ENCODE measurements around the gene SRD5A3. TPM values are rescaled to one million over a fixed set of nuclear protein-coding genes. Genes with fewer than 3 reads are reported as not detected.

The SRD5A3 gene
- total RNA-seq, 2 experiments from 2014 or later: 11.8 to 12.0 TPM

GRCh38 chr4:55405073-55405472 lies 59.0 kb downstream of the SRD5A3 start:
- CTCF ChIA-PET: interaction anchor here (1.5 kb wide), 1 partner anchor 60 kb away, joined by 3 read pairs; no protein-coding TSS in a partner anchor
- POLR2A ChIA-PET: no interaction called here
- no peak for DNase-seq
- Mint-ChIP-seq H3K27me3 (no peaks in the 10 kb centered on the region), H3K27ac (no peak overlapping the region), H3K4me3 (no peak overlapping the region), H3K4me1 (peaks cover 53% of the 10 kb centered on the region), H3K9me3 (no peaks in the 10 kb centered on the region), H3K36me3 (ENCODE audit: low read depth) (peaks cover 48% of the 10 kb centered on the region)

GRCh38 chr4:55406545-55406944 lies 60.5 kb downstream of the SRD5A3 start:
- H3K9me3 Mint-ChIP-seq: no peaks in the 10 kb centered on the region
- H3K4me3 Mint-ChIP-seq: no peak overlapping the region
- ChIA-PET POLR2A (interaction anchor here (1.3 kb wide), 1 partner anchor 11 kb away, joined by 3 read pairs; no protein-coding TSS in a partner anchor), CTCF (interaction anchor here (1.3 kb wide), 1 partner anchor 11 kb away, joined by 3 read pairs; the partner anchor contains the start of gene TMEM165)
- no peaks in the 10 kb centered on the region for H3K27me3 Mint-ChIP-seq
- H3K36me3 Mint-ChIP-seq (ENCODE audit: low read depth): peaks cover 38% of the 10 kb centered on the region
- no peak overlapping the region for H3K27ac Mint-ChIP-seq
- DNase-seq: no peak
- H3K4me1 Mint-ChIP-seq: peaks cover 44% of the 10 kb centered on the region

- CTCF ChIA-PET: no interaction called here
- H3K4me3 Mint-ChIP-seq: no peak overlapping the region
- peaks cover 43% of the 10 kb centered on the region for H3K36me3 Mint-ChIP-seq (ENCODE audit: low read depth)
- no peaks in the 10 kb centered on the region for H3K27me3 Mint-ChIP-seq
- no peak for DNase-seq
- peaks cover 46% of the 10 kb centered on the region for H3K4me1 Mint-ChIP-seq
- POLR2A ChIA-PET: interaction anchor here (1.3 kb wide), 1 partner anchor 10 kb away, joined by 3 read pairs; no protein-coding TSS in a partner anchor
- H3K27ac Mint-ChIP-seq: no peak overlapping the region
- H3K9me3 Mint-ChIP-seq: no peaks in the 10 kb centered on the region
These were observed 61.1 kb downstream of the SRD5A3 start for GRCh38 chr4:55407119-55407518.

DNA sequence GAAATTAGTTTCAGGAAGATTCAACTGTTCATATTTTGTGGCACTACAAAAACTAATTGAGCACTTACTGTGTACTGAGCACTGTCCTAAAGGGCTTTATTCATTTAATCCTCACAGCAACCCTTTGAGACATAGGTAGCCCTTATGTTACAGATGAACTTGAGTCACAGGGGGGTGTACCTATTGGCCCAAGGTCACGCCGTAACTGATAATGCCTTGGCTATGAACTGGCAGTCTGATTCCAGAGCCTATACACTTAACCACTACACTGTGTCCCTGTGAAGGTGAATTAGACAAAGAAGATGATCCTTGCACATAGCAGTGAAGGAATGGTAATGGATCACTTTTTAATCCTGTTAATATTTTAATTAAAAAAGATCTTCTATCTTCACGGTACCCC lies 61.7 kb downstream of the SRD5A3 start:
- Mint-ChIP-seq H3K4me3 (no peak overlapping the region), H3K9me3 (no peaks in the 10 kb centered on the region), H3K27me3 (no peaks in the 10 kb centered on the region), H3K27ac (no peak overlapping the region), H3K36me3 (ENCODE audit: low read depth) (peaks cover 43% of the 10 kb centered on the region), H3K4me1 (peaks cover 46% of the 10 kb centered on the region)
- no peak for DNase-seq
- ChIA-PET POLR2A (interaction anchor here (1.3 kb wide), 1 partner anchor 10 kb away, joined by 3 read pairs; no protein-coding TSS in a partner anchor), CTCF (no interaction called here)

GRCh38 chr4:55409468-55410171 lies 63.6 kb downstream of the SRD5A3 start:
- ChIA-PET CTCF (interaction anchor here (1.3 to 2.1 kb wide), 3 partner anchors 11 to 137 kb away, joined by 5 to 8 read pairs (median 6); partner anchors contain the start of genes CLOCK and SRD5A3), POLR2A (interaction anchor here (0.9 to 1.5 kb wide), 3 partner anchors 10 to 64 kb away, joined by 5 read pairs; partner anchors contain the start of genes SRD5A3 and TMEM165)
- Mint-ChIP-seq H3K4me1 (peaks cover 38% of the 10 kb centered on the region), H3K36me3 (ENCODE audit: low read depth) (peaks cover 31% of the 10 kb centered on the region), H3K27ac (no peak overlapping the region), H3K27me3 (no peaks in the 10 kb centered on the region), H3K9me3 (no peaks in the 10 kb centered on the region), H3K4me3 (no peak overlapping the region)
- DNase-seq: no peak

- H3K9me3 Mint-ChIP-seq: no peaks in the 10 kb centered on the region
- CTCF ChIA-PET: interaction anchor here (2.1 kb wide), 1 partner anchor 64 kb away, joined by 8 read pairs; the partner anchor contains the start of gene SRD5A3
- no peak for DNase-seq
- POLR2A ChIA-PET: interaction anchor here (0.6 to 1.1 kb wide), 3 partner anchors 8 to 64 kb away, joined by 3 to 5 read pairs (median 5); partner anchors contain the start of genes SRD5A3 and TMEM165
- peaks cover 30% of the 10 kb centered on the region for H3K36me3 Mint-ChIP-seq (ENCODE audit: low read depth)
- no peak overlapping the region for H3K27ac Mint-ChIP-seq
- no peak overlapping the region for H3K4me3 Mint-ChIP-seq
- H3K4me1 Mint-ChIP-seq: peaks cover 34% of the 10 kb centered on the region
- no peaks in the 10 kb centered on the region for H3K27me3 Mint-ChIP-seq
These were observed 64.4 kb downstream of the SRD5A3 start for GRCh38 chr4:55410431-55410830.

DNA sequence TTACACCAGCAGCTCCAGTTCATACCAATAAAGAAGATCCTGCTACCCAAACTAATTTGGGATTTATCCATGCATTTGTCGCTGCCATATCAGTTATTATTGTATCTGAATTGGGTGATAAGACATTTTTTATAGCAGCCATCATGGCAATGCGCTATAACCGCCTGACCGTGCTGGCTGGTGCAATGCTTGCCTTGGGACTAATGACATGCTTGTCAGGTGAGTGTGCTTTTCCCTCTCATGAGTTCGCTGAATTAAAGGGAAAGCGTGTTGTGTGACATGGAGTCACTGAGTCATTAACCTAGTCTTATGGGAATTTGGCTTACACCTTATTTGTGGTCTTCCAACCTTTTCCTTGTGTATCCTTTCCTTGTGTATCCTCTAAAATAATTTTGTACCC lies 65.6 kb downstream of the SRD5A3 start:
- Mint-ChIP-seq H3K4me1 (peaks cover 25% of the 10 kb centered on the region), H3K4me3 (no peak overlapping the region), H3K27ac (no peak overlapping the region), H3K27me3 (no peaks in the 10 kb centered on the region), H3K9me3 (no peaks in the 10 kb centered on the region), H3K36me3 (ENCODE audit: low read depth) (peaks cover 25% of the 10 kb centered on the region)
- no peak for DNase-seq
- CTCF ChIA-PET: interaction anchor here (2.1 kb wide), 1 partner anchor 65 kb away, joined by 8 read pairs; the partner anchor contains the start of gene SRD5A3
- POLR2A ChIA-PET: no interaction called here

DNA sequence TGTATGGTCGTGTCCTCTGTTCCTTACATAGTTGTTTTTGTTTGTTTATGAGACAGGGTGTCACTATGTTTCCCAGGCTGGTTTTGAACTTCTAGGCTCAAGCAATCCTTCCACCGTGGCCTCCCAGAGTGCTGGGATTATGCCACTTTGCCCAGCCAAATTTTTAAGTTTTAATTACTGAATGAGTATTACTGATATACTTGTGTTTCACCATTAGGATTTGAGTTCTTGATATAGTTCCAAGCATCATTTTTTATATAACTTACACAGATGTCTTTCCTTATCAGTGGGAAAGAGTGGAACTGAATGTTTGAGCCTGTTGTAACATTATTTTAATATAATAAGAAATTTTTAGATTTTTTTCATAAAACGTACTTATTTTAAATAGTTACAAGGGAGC lies 70.1 kb downstream of the SRD5A3 start:
- ChIA-PET CTCF (no interaction called here), POLR2A (no interaction called here)
- H3K27me3 Mint-ChIP-seq: no peaks in the 10 kb centered on the region
- no peak overlapping the region for H3K4me3 Mint-ChIP-seq
- no peaks in the 10 kb centered on the region for H3K9me3 Mint-ChIP-seq
- DNase-seq: no peak
- peaks cover 45% of the 10 kb centered on the region for H3K36me3 Mint-ChIP-seq (ENCODE audit: low read depth)
- peaks cover 3% of the 10 kb centered on the region for H3K4me1 Mint-ChIP-seq
- H3K27ac Mint-ChIP-seq: no peak overlapping the region

Other genes with a start within 250 kb of the SRD5A3 start
- not detected for gene KDR, start 220.6 kb upstream of the SRD5A3 start, total RNA-seq
- 10 to 100 TPM; 68.2 to 70.1 TPM for gene TMEM165, start 49.7 kb downstream of the SRD5A3 start, total RNA-seq
- gene CLOCK, start 200.7 kb downstream of the SRD5A3 start, total RNA-seq: 1 to 10 TPM; 7.4 to 9.6 TPM
- not detected for gene PDCL2, start 246.0 kb downstream of the SRD5A3 start, total RNA-seq